ENCODE results near the gene MGAT3.
A peak's percentile ranks its signal among the peaks of the same experiment; 100 is the strongest.

Gene MGAT3

GRCh38 chr22:39517470-39517869 is 60.7 kb downstream of the MGAT3 start:
- TF ChIP-seq EZH2phosphoT487 (conservative IDR thresholded peaks at IDR 0.05; ENCODE audit: low read length) (no peak), CTCF (IDR thresholded peaks at IDR 0.05; ENCODE audit: insufficient read depth, low read length, poor library complexity, severe bottlenecking) (no peak)
- no peak overlapping the region for H3K4me3 ChIP-seq (ENCODE audit: insufficient read depth, low read length, poor library complexity, severe bottlenecking)
- no peak overlapping the region for H3K9ac ChIP-seq (ENCODE audit: low read length)
- peaks cover 25% of the 10 kb centered on the region for H3K36me3 ChIP-seq (ENCODE audit: low read length)
- peaks cover 44% of the 10 kb centered on the region for H3F3A ChIP-seq (ENCODE audit: insufficient read depth)
- H2AFZ ChIP-seq (ENCODE audit: low read depth, low read length, severe bottlenecking) = no peak overlapping the region
- no peaks in the 10 kb centered on the region for H3K9me3 ChIP-seq (ENCODE audit: insufficient read depth, low read length)
- no peak overlapping the region for H3K27ac ChIP-seq (ENCODE audit: low read depth, low read length)
- H3K9me2 ChIP-seq (replicated peaks; ENCODE audit: insufficient read depth, low read length) = no peaks in the 10 kb centered on the region
- H4K20me1 ChIP-seq (ENCODE audit: low read depth, low read length) = peaks cover 11% of the 10 kb centered on the region; the same call in 1 of the 2 replicates
- H3K27me3 ChIP-seq (ENCODE audit: low read length) = no peaks in the 10 kb centered on the region
- H3K79me2 ChIP-seq (ENCODE audit: insufficient read depth, low read length) = peaks cover 47% of the 10 kb centered on the region
- H3K4me2 ChIP-seq (ENCODE audit: low read depth, low read length, poor library complexity, severe bottlenecking) = no peak overlapping the region

- Histone ChIP-seq H3K27ac (ENCODE audit: low read depth, low read length) (peak overlapping the region; percentile 90; the same call in 1 of the 2 replicates), H3K9me3 (ENCODE audit: insufficient read depth, low read length) (no peaks in the 10 kb centered on the region), H4K20me1 (ENCODE audit: low read depth, low read length) (peaks cover 11% of the 10 kb centered on the region; the same call in 1 of the 2 replicates), H3K36me3 (ENCODE audit: low read length) (peaks cover 31% of the 10 kb centered on the region), H2AFZ (ENCODE audit: low read depth, low read length, severe bottlenecking) (no peak overlapping the region), H3K79me2 (ENCODE audit: insufficient read depth, low read length) (peaks cover 51% of the 10 kb centered on the region), H3K4me2 (ENCODE audit: low read depth, low read length, poor library complexity, severe bottlenecking) (peak overlapping the region; percentile 68), H3F3A (ENCODE audit: insufficient read depth) (peaks cover 52% of the 10 kb centered on the region), H3K27me3 (ENCODE audit: low read length) (no peaks in the 10 kb centered on the region), H3K9me2 (replicated peaks; ENCODE audit: insufficient read depth, low read length) (no peaks in the 10 kb centered on the region), H3K4me3 (ENCODE audit: insufficient read depth, low read length, poor library complexity, severe bottlenecking) (no peak overlapping the region), H3K9ac (ENCODE audit: low read length) (peak overlapping the region; percentile 99)
- no peak for TF ChIP-seq EZH2phosphoT487 (conservative IDR thresholded peaks at IDR 0.05; ENCODE audit: low read length)
- no peak for TF ChIP-seq CTCF (IDR thresholded peaks at IDR 0.05; ENCODE audit: insufficient read depth, low read length, poor library complexity, severe bottlenecking)
Measured at GRCh38 chr22:39518144-39518786, 61.5 kb downstream of the MGAT3 start.

DNA sequence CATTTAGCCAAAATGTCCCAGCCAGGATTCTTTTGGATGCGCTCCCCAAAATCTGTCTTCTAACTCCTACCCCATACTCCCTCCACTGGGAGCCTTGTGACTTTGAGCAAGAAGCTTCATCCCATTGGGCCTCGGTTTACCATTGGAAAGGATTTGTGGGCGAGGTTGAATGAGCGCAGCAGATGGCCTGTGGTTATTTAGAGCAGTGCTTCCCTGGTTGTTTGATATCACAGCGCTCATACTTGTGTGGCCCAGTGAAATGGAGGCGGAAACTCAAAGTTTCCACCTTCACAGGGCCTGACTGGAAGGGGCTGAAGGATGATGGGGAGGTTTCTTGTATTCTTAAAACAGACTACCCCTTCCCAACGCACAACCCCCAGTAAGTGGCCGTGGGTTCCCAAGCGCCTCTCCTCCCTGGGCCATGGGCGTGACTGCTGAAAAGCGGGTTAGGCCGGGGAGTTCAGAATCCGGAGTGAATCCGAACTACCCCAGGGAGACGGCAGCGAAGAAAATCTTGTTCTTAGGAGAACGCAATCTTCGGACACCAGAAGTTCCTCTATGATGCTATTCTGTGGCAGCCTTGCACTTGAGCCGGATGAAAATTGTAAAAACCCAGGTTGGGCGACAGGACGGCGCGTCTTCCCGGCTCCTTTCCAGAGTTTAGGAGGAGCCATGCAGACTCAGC is 62.3 kb downstream of the MGAT3 start:
- Histone ChIP-seq H3K9me2 (replicated peaks; ENCODE audit: insufficient read depth, low read length) (no peaks in the 10 kb centered on the region), H3K4me2 (ENCODE audit: low read depth, low read length, poor library complexity, severe bottlenecking) (peak overlapping the region; percentile 68), H3K27ac (ENCODE audit: low read depth, low read length) (peak overlapping the region; percentile 90), H3F3A (ENCODE audit: insufficient read depth) (peaks cover 58% of the 10 kb centered on the region), H3K27me3 (ENCODE audit: low read length) (no peaks in the 10 kb centered on the region), H2AFZ (ENCODE audit: low read depth, low read length, severe bottlenecking) (no peak overlapping the region), H3K36me3 (ENCODE audit: low read length) (peaks cover 28% of the 10 kb centered on the region), H3K9ac (ENCODE audit: low read length) (peak overlapping the region; percentile 99), H4K20me1 (ENCODE audit: low read depth, low read length) (peaks cover 11% of the 10 kb centered on the region; the same call in 1 of the 2 replicates), H3K4me3 (ENCODE audit: insufficient read depth, low read length, poor library complexity, severe bottlenecking) (peak overlapping the region; percentile 87), H3K9me3 (ENCODE audit: insufficient read depth, low read length) (no peaks in the 10 kb centered on the region), H3K79me2 (ENCODE audit: insufficient read depth, low read length) (peaks cover 46% of the 10 kb centered on the region)
- TF ChIP-seq CTCF (IDR thresholded peaks at IDR 0.05; ENCODE audit: insufficient read depth, low read length, poor library complexity, severe bottlenecking) (no peak), EZH2phosphoT487 (conservative IDR thresholded peaks at IDR 0.05; ENCODE audit: low read length) (no peak)

Measured in SU-DHL-6 (cell line).